Upper lobe of left lung (tissue), 4 donors: ENCODE data around the gene ALKBH4.

Experiments
- CTCF ChIP-seq, 6 experiments: fragments of 450-650 bp in 4 of 6; fragments of 200-600 bp in 2 of 6; sonication (generic) in 2 of 6; IDR thresholded peaks; one replicate each; pipeline ENCODE4 v1.5.1; 2016 to 2019; ENCODE audit warnings: antibody characterized with exemption in 6 of 6
- EP300 ChIP-seq, 4 donors: sonication (generic); formaldehyde crosslinking; IDR thresholded peaks; one replicate each; pipeline ENCODE4 v1.5.1; 2017; ENCODE audit warnings: antibody characterized with exemption in 4 of 4, control low read depth in 2 of 4
- POLR2A ChIP-seq, 4 donors: fragments of 450-650 bp; IDR thresholded peaks; one replicate each; pipeline ENCODE4 v1.5.1; 2016 to 2017; ENCODE audit warnings: antibody characterized with exemption in 4 of 4, mild to moderate bottlenecking in 2 of 4

DNA sequence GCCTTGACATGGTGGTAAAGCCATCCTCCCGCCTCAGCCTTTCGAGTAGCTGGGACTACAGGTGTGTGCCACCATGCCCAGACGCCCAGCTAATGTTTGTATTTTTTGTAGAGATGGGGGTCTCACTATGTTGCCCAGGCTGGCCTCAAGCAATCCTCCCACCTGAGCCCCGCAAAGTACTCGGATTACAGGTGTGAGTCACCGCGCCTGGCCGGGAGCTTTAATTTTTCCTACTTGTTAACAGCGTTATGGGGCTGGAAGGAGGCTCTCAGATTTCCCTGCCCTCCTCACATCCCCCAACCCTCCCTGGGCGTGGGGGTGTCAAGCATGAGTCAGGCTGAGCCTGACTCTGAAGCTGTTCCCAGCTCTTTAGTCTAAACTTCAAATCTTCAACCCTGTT lies 8.3 kb downstream of the ALKBH4 start:
- no peak for TF ChIP-seq EP300 (IDR thresholded peaks at IDR 0.05)
- no peak for TF ChIP-seq CTCF (IDR thresholded peaks at IDR 0.05)
- no peak for TF ChIP-seq POLR2A (IDR thresholded peaks at IDR 0.05)
